Muscle of back (tissue), 11 donors: ENCODE data around the gene EEF1A2. TPM values are rescaled to one million over a fixed set of nuclear protein-coding genes. Genes with fewer than 3 reads are reported as not detected.
A peak's percentile ranks its signal among the peaks of the same experiment; 100 is the strongest.

Experiments
- DNase-seq, 3 donors: peaks; one replicate each; pipeline versions ENCODE4 v3.0.0 to v3.0.0-alpha.2; 2013
- polyA plus RNA-seq, 10 donors: library from polyadenylated mRNA; unstranded; fragments of 120-200 nt; gene quantifications; one replicate each; pipeline ENCODE4 v1.2.1, GENCODE V29; 2013; ENCODE audit not compliant: insufficient read length in 10 of 10

Gene EEF1A2
- polyA plus RNA-seq, 10 donors = 401 to 971 (median 772) TPM

- DNase-seq = no peak
Observed at GRCh38 chr20:63538204-63539091, 39.6 kb upstream of the EEF1A2 start.

GRCh38 chr20:63537525-63538203 is 38.8 kb upstream of the EEF1A2 start:
- DNase-seq = peak; percentile 61 to 88 (median 84)

- DNase-seq = no peak
Observed at GRCh38 chr20:63536997-63537524, 38.2 kb upstream of the EEF1A2 start, which contains the start of gene PTK6. TSS of gene PTK6 (minus strand) at chr20:63537376. CDS start at chr20:63537314, 62 bp downstream.

- no peak for DNase-seq
Observed at GRCh38 chr20:63536241-63536977, 37.5 kb upstream of the EEF1A2 start.

GRCh38 chr20:63534831-63535651 is 36.2 kb upstream of the EEF1A2 start:
- no peak for DNase-seq

GRCh38 chr20:63534427-63534830 is 35.5 kb upstream of the EEF1A2 start:
- no peak for DNase-seq

GRCh38 chr20:63533871-63534393 is 35.0 kb upstream of the EEF1A2 start:
- no peak for DNase-seq

- DNase-seq = no peak
Observed at GRCh38 chr20:63533388-63533787, 34.5 kb upstream of the EEF1A2 start.

GRCh38 chr20:63532449-63532971 is 33.6 kb upstream of the EEF1A2 start:
- no peak for DNase-seq

- no peak for DNase-seq
Observed at GRCh38 chr20:63531686-63532448, 33.0 kb upstream of the EEF1A2 start.

GRCh38 chr20:63530788-63531160 is 31.9 kb upstream of the EEF1A2 start:
- no peak for DNase-seq

- no peak for DNase-seq
Observed at GRCh38 chr20:63529861-63530787, 31.2 kb upstream of the EEF1A2 start.

- no peak for DNase-seq
Observed at GRCh38 chr20:63529180-63529860, 30.4 kb upstream of the EEF1A2 start.

GRCh38 chr20:63527184-63527583 is 28.3 kb upstream of the EEF1A2 start:
- DNase-seq = no peak

GRCh38 chr20:63525971-63526370 is 27.1 kb upstream of the EEF1A2 start:
- no peak for DNase-seq

- DNase-seq = no peak
Observed at GRCh38 chr20:63525185-63525584, 26.3 kb upstream of the EEF1A2 start.

GRCh38 chr20:63522981-63523611 is 24.2 kb upstream of the EEF1A2 start:
- DNase-seq = no peak
